Endothelial cell of umbilical vein (primary cell): ENCODE results near the gene TEAD3. TPM values are rescaled to one million over a fixed set of nuclear protein-coding genes. Genes with fewer than 3 reads are reported as not detected.

Source experiments
- BruUV-seq: library from RNA; stranded (reverse); fragments of 400-500 nt; replicated peaks from 2 replicates; lab custom pipeline; 2021; lab: Mats Ljungman, UMichigan
- CTCF ChIA-PET: fragments of 300-600, 350-600 bp; sonication (Branson Sonifier 250); formaldehyde crosslinking; loops from one replicate; lab custom pipeline; 2021; ENCODE audit warnings: antibody characterized with exemption, inconsistent platforms; lab: Charles Lee
- POLR2A ChIA-PET: fragments of 300-600, 350-600 bp; sonication (Branson Sonifier 250); formaldehyde crosslinking; loops from one replicate; lab custom pipeline; 2021; ENCODE audit warnings: antibody characterized with exemption, inconsistent platforms; lab: Charles Lee
- DNase-seq: peaks from one replicate; pipeline ENCODE4 v3.0.0-alpha.2; 2011; ENCODE audit warnings: low read depth, low spot score
- FAIRE-seq: peaks from 2 replicates; lab custom pipeline; 2011; peaks lifted over from hg19 to GRCh38; lab: Jason Lieb, UNC
- H2AFZ ChIP-seq: 2 replicates; pipeline ENCODE4 v1.6.0; 2012; ENCODE audit warnings: low read depth, low read length, control low read depth, inconsistent platforms
- H3K27ac ChIP-seq: 2 replicates; pipeline ENCODE4 v1.5.1; 2011; ENCODE audit warnings: low read depth, mild to moderate bottlenecking, control low read depth, low read length, moderate library complexity; ENCODE audit not compliant: insufficient read depth
- H3K27me3 ChIP-seq, 2 experiments: 2 replicates each; pipeline versions ENCODE4 v1.6.0 to v1.6.1; 2011; ENCODE audit warnings: low read length in 2 of 2, mixed read lengths in 1 of 2; ENCODE audit not compliant: control insufficient read depth in 2 of 2, insufficient read depth in 2 of 2
- H3K36me3 ChIP-seq, 2 experiments: 2 replicates in 1 of 2; 3 replicates in 1 of 2; pipeline ENCODE4 v1.5.1; 2011; ENCODE audit warnings: low read length in 2 of 2, mild to moderate bottlenecking in 1 of 2, moderate library complexity in 1 of 2; ENCODE audit not compliant: control insufficient read depth in 2 of 2, insufficient read depth in 2 of 2; ENCODE audit errors: extremely low read depth in 1 of 2
- H3K4me1 ChIP-seq: 3 replicates; pipeline ENCODE4 v1.5.1; 2011; ENCODE audit warnings: mild to moderate bottlenecking, low read length; ENCODE audit not compliant: control insufficient read depth, insufficient read depth; ENCODE audit errors: extremely low read depth
- H3K4me2 ChIP-seq: 2 replicates; pipeline ENCODE4 v1.6.1; 2011; ENCODE audit warnings: low read length, control low read depth, mixed read lengths; ENCODE audit not compliant: insufficient read depth
- H3K4me3 ChIP-seq, 3 experiments: fragments of 200-600 bp in 1 of 3; sonication (generic), shearing (Covaris generic) in 1 of 3; replicated peaks in 1 of 3; 2 replicates each; pipeline ENCODE4 v1.5.1; 2011 to 2016; ENCODE audit warnings: control low read depth in 3 of 3, low read length in 3 of 3, mild to moderate bottlenecking in 2 of 3, inconsistent platforms in 1 of 3, low read depth in 1 of 3, moderate library complexity in 1 of 3; ENCODE audit not compliant: insufficient read depth in 1 of 3
- H3K79me2 ChIP-seq: 2 replicates; pipeline ENCODE4 v1.6.0; 2012; ENCODE audit warnings: low read length, inconsistent platforms; ENCODE audit not compliant: control insufficient read depth, insufficient read depth
- H3K9ac ChIP-seq: replicated peaks from 2 replicates; pipeline ENCODE3; 2011; ENCODE audit warnings: low read length, control low read depth; ENCODE audit not compliant: insufficient read depth; ENCODE audit errors: extremely low read depth
- H3K9me1 ChIP-seq: replicated peaks from 3 replicates; pipeline ENCODE4 v1.6.0; 2011; ENCODE audit warnings: mild to moderate bottlenecking, low read length; ENCODE audit not compliant: control insufficient read depth, insufficient read depth; ENCODE audit errors: extremely low read depth
- H3K9me3 ChIP-seq: replicated peaks from 2 replicates; pipeline ENCODE4 v1.5.1; 2012; ENCODE audit warnings: low read length, inconsistent platforms; ENCODE audit not compliant: control insufficient read depth, insufficient read depth
- H4K20me1 ChIP-seq: replicated peaks from 2 replicates; pipeline ENCODE3; 2011; ENCODE audit warnings: mild to moderate bottlenecking, low read length; ENCODE audit not compliant: control insufficient read depth, insufficient read depth; ENCODE audit errors: extremely low read depth
- EZH2 ChIP-seq: IDR thresholded peaks from 2 replicates; pipeline ENCODE4 v1.6.1; 2012; ENCODE audit warnings: borderline replicate concordance, low read depth, mild to moderate bottlenecking, moderate library complexity, low read length, inconsistent platforms; ENCODE audit not compliant: severe bottlenecking
- FOS ChIP-seq: IDR thresholded peaks from 2 replicates; pipeline ENCODE4 v1.6.1; 2011; ENCODE audit warnings: mild to moderate bottlenecking, low read length, moderate library complexity, borderline replicate concordance; ENCODE audit not compliant: insufficient read depth
- GATA2 ChIP-seq: IDR thresholded peaks from 2 replicates; pipeline ENCODE4 v1.7.0; 2011; ENCODE audit warnings: low read depth, mild to moderate bottlenecking, moderate library complexity, mixed read lengths, low read length; ENCODE audit not compliant: insufficient read length, insufficient read depth
- JUN ChIP-seq: IDR thresholded peaks from 2 replicates; pipeline ENCODE4 v1.6.1; 2011; ENCODE audit warnings: borderline replicate concordance, low read depth; ENCODE audit not compliant: insufficient read length, insufficient read depth
- MYC ChIP-seq: IDR thresholded peaks from one replicate; pipeline ENCODE4 v1.6.1; 2011; ENCODE audit warnings: mild to moderate bottlenecking, low read depth, low read length
- POLR2A ChIP-seq: IDR thresholded peaks from 2 replicates; pipeline ENCODE4 v1.6.1; 2012; ENCODE audit warnings: low read depth, mild to moderate bottlenecking, control low read depth, low read length
- POLR2AphosphoS5 ChIP-seq: IDR thresholded peaks from 2 replicates; pipeline ENCODE4 v1.6.1; 2012; ENCODE audit warnings: low read depth, mild to moderate bottlenecking, control low read depth, low read length, moderate library complexity; ENCODE audit not compliant: insufficient read depth
- dilution Hi-C: fragments of 300-500 bp; cut with MboI; formaldehyde crosslinking; loops from one replicate; pipeline ENCODE4 v1.15.0; 2019; ENCODE audit warnings: low sequenced_read_pairs; ENCODE audit not compliant: extremely low pct_ligation_motif_present
- intact Hi-C: fragments of 100-400 bp; cut with micrococcal nuclease; formaldehyde crosslinking; loops from one replicate; pipeline ENCODE4 v1.10.0; 2022
- polyA plus RNA-seq, 4 experiments: library from polyadenylated mRNA; depleted of rRNA in 3 of 4; stranded (reverse) in 3 of 4; unstranded in 1 of 4; fragments of >200 nt; gene quantifications; 2 replicates each; pipeline versions ENCODE4 v1.2.1 to v1.2.3, GENCODE V29; 2011 to 2012; ENCODE audit warnings: missing spikeins in 1 of 4
- total RNA-seq: library from RNA; stranded (reverse); gene quantifications from 2 replicates; pipeline ENCODE4 v1.2.3, GENCODE V29; 2021
- TF ChIP-seq, protein P1 (sequence below), 2 donors: IDR thresholded peaks; 1 replicate in 1 of 2; 2 replicates in 1 of 2; pipeline ENCODE4 v1.5.1; 2011; ENCODE audit warnings: low read length in 2 of 2, mild to moderate bottlenecking in 2 of 2, moderate library complexity in 2 of 2, control low read depth in 1 of 2, inconsistent platforms in 1 of 2, low read depth in 1 of 2; ENCODE audit not compliant: insufficient read depth in 1 of 2; ENCODE audit errors: extremely low read depth in 1 of 2
- TF ChIP-seq, protein P2 (sequence below): IDR thresholded peaks from 2 replicates; pipeline ENCODE4 v1.6.1; 2011; ENCODE audit not compliant: insufficient read depth, insufficient read length

TEAD3 gene
- total and polyA plus RNA-seq, 2 donors (not counting 3 experiments of a cell fraction or from before 2014, with no cell fraction given) = 1.1 to 1.6 TPM

- no peak for FAIRE-seq
- intact Hi-C loops = no loop called here
- TF ChIP-seq MYC = no peak
- TF ChIP-seq, protein P1, sequence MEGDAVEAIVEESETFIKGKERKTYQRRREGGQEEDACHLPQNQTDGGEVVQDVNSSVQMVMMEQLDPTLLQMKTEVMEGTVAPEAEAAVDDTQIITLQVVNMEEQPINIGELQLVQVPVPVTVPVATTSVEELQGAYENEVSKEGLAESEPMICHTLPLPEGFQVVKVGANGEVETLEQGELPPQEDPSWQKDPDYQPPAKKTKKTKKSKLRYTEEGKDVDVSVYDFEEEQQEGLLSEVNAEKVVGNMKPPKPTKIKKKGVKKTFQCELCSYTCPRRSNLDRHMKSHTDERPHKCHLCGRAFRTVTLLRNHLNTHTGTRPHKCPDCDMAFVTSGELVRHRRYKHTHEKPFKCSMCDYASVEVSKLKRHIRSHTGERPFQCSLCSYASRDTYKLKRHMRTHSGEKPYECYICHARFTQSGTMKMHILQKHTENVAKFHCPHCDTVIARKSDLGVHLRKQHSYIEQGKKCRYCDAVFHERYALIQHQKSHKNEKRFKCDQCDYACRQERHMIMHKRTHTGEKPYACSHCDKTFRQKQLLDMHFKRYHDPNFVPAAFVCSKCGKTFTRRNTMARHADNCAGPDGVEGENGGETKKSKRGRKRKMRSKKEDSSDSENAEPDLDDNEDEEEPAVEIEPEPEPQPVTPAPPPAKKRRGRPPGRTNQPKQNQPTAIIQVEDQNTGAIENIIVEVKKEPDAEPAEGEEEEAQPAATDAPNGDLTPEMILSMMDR (IDR thresholded peaks at IDR 0.05; ENCODE audit: extremely low read depth in 1 of 2, insufficient read depth in 1 of 2, low read depth in 1 of 2, low read length in 2 of 2) = no peak
- no peak for TF ChIP-seq POLR2AphosphoS5
- TF ChIP-seq EZH2 = no peak
- TF ChIP-seq, protein P2, sequence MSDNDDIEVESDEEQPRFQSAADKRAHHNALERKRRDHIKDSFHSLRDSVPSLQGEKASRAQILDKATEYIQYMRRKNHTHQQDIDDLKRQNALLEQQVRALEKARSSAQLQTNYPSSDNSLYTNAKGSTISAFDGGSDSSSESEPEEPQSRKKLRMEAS = no peak
- TF ChIP-seq FOS = no peak
- TF ChIP-seq JUN = no peak
- TF ChIP-seq POLR2A = no peak
- no peak for TF ChIP-seq GATA2
Measured at GRCh38 chr6:35476004-35476403, 20.9 kb downstream of the TEAD3 start.

More at GRCh38 chr6:35476004-35476403, 20.9 kb downstream of the TEAD3 start:
- CTCF ChIA-PET = interaction anchor here (1.1 kb wide), 1 partner anchor 22 kb away, joined by 4 read pairs; no protein-coding TSS in a partner anchor
- no peak overlapping the region for H2AFZ ChIP-seq
- H3K27ac ChIP-seq = no peak overlapping the region
- no peak for DNase-seq
- H3K4me2 ChIP-seq = no peak overlapping the region
- H3K79me2 ChIP-seq = peaks cover 5% of the 10 kb centered on the region
- H3K4me3 ChIP-seq = no peak overlapping the region
- BruUV-seq = no TSS peak
- peaks cover 7% of the 10 kb centered on the region for H4K20me1 ChIP-seq
- no peaks in the 10 kb centered on the region for H3K9me1 ChIP-seq
- H3K27me3 ChIP-seq = no peaks in the 10 kb centered on the region
- H3K9me3 ChIP-seq = no peaks in the 10 kb centered on the region
- dilution Hi-C loops = no loop called here
- H3K4me1 ChIP-seq = peaks cover 4% of the 10 kb centered on the region
- POLR2A ChIA-PET = no interaction called here
- H3K9ac ChIP-seq = no peak overlapping the region
- H3K36me3 ChIP-seq = peaks cover 5 to 7% of the 10 kb centered on the region in 2 experiments
